ENCODE measurements around the gene DCAF15. TPM values are rescaled to one million over a fixed set of nuclear protein-coding genes. Genes with fewer than 3 reads are reported as not detected.

DCAF15 gene
- polyA plus RNA-seq, 1 of the 3 experiments (the other 2 are of a cell fraction): 55.6 TPM

GRCh38 chr19:13983213-13983889 lies 31.0 kb downstream of the DCAF15 start:
- WGBS (ENCODE audit: low lambda C conversion rate): 100% methylated on average over 2 of the region's 21 CpGs
- no peak for TF ChIP-seq GABPA (IDR thresholded peaks at IDR 0.05; ENCODE audit: low read depth)
- TF ChIP-seq MAX (IDR thresholded peaks at IDR 0.05; ENCODE audit: low read depth): no peak
- TF ChIP-seq RAD21 (IDR thresholded peaks at IDR 0.05; ENCODE audit: low read length): no peak
- no peak for TF ChIP-seq RFX5 (IDR thresholded peaks at IDR 0.05; ENCODE audit: low read length)
- no peak for TF ChIP-seq EZH2phosphoT487 (IDR thresholded peaks at IDR 0.05; ENCODE audit: borderline replicate concordance, low read depth)
- no peak for TF ChIP-seq CTCF (IDR thresholded peaks at IDR 0.05)
- no peak for TF ChIP-seq RXRA (IDR thresholded peaks at IDR 0.05; ENCODE audit: borderline replicate concordance, low read depth)
- TF ChIP-seq RCOR1 (IDR thresholded peaks at IDR 0.05; ENCODE audit: low read length): no peak
- no peak for TF ChIP-seq MEF2A (IDR thresholded peaks at IDR 0.05; ENCODE audit: borderline replicate concordance, low read depth)
- TF ChIP-seq TEAD4 (IDR thresholded peaks at IDR 0.05; ENCODE audit: borderline replicate concordance, insufficient read depth): no peak
- TF ChIP-seq EP300 (IDR thresholded peaks at IDR 0.05; ENCODE audit: borderline replicate concordance in 1 of 2, low read depth in 1 of 2, low read length in 1 of 2): no peak
- no peak for TF ChIP-seq POLR2AphosphoS5 (IDR thresholded peaks at IDR 0.05; ENCODE audit: low read depth, low read length)
- TF ChIP-seq TCF12 (IDR thresholded peaks at IDR 0.05): no peak
- TF ChIP-seq FOXJ3 (CRISPR knock-in tag; IDR thresholded peaks at IDR 0.05): no peak
- no peak for TF ChIP-seq USF1 (IDR thresholded peaks at IDR 0.05; ENCODE audit: borderline replicate concordance, low read depth)
- TF ChIP-seq YY1 (IDR thresholded peaks at IDR 0.05; ENCODE audit: low read depth): no peak
- no peak for TF ChIP-seq ELF1 (IDR thresholded peaks at IDR 0.05)
- TF ChIP-seq ZBTB33 (IDR thresholded peaks at IDR 0.05; ENCODE audit: borderline replicate concordance, low read depth): no peak
- no peak for TF ChIP-seq NRF1 (IDR thresholded peaks at IDR 0.05; ENCODE audit: low read depth, low read length)
- TF ChIP-seq JUND (IDR thresholded peaks at IDR 0.05): no peak

More at GRCh38 chr19:13983213-13983889, 31.0 kb downstream of the DCAF15 start:
- H3K9me2 ChIP-seq: no peaks in the 10 kb centered on the region
- H2AFZ ChIP-seq (ENCODE audit: low read depth): no peak overlapping the region
- ChIA-PET CTCF (interaction anchor here (0.8 to 3.0 kb wide), 2 partner anchors 30 to 89 kb away, joined by 3 to 12 read pairs; partner anchors contain the start of gene MISP3), POLR2A (no interaction called here)
- no peaks in the 10 kb centered on the region for H4K20me1 ChIP-seq (ENCODE audit: insufficient read depth)
- no peak overlapping the region for H3K9ac ChIP-seq
- no peak overlapping the region for H3K4me2 ChIP-seq
- H3K36me3 ChIP-seq (replicated peaks in 1 of 2; ENCODE audit: control insufficient read depth in 1 of 2, insufficient read depth in 2 of 2, low read length in 1 of 2): peaks cover 0 to 3% of the 10 kb centered on the region in 2 experiments
- H3K79me2 ChIP-seq (ENCODE audit: insufficient read depth): no peaks in the 10 kb centered on the region
- peaks cover 13% of the 10 kb centered on the region for H3F3A ChIP-seq (replicated peaks; ENCODE audit: insufficient read depth)
- no peaks in the 10 kb centered on the region for H3K27me3 ChIP-seq (ENCODE audit: insufficient read depth)
- no peak overlapping the region for H3K4me3 ChIP-seq (ENCODE audit: low read depth in 2 of 2, low read length in 1 of 2)
- no peak for DNase-seq
- H3K9me3 ChIP-seq: no peaks in the 10 kb centered on the region
- H3K4me1 ChIP-seq (ENCODE audit: control insufficient read depth in 1 of 2, insufficient read depth in 2 of 2, low read depth in 1 of 2, low read length in 1 of 2): peaks cover 16 to 46% of the 10 kb centered on the region in 2 experiments; a peak in 3 of 4 replicates
- no peak overlapping the region for H3K27ac ChIP-seq (ENCODE audit: low read depth in 2 of 2, low read length in 1 of 2)

All from SK-N-SH (cell line).